Neural cell (in vitro differentiated cells): Measurements from ENCODE around the gene KRT74. TPM values are rescaled to one million over a fixed set of nuclear protein-coding genes. Genes with fewer than 3 reads are reported as not detected.

ENCODE experiments used
- H2AFZ ChIP-seq: fragments of 200-600, 300-800 bp; sonication (generic), shearing (Covaris generic); 2 replicates; pipeline ENCODE4 v1.6.0; 2014; ENCODE audit warnings: low read depth, mild to moderate bottlenecking, antibody characterized with exemption, low read length, moderate library complexity
- H3F3A ChIP-seq: fragments of 200-600 bp; shearing (Covaris generic); 2 replicates; pipeline ENCODE4 v1.6.1; 2016; ENCODE audit warnings: mild to moderate bottlenecking, moderate library complexity, mixed read lengths, antibody characterized with exemption, low read length; ENCODE audit not compliant: insufficient read depth, poor library complexity, severe bottlenecking
- H3K27ac ChIP-seq: fragments of 200-600, 300-800 bp; sonication (generic), shearing (Covaris generic); 2 replicates; pipeline ENCODE4 v1.5.1; 2014; ENCODE audit warnings: mild to moderate bottlenecking, low read length, moderate library complexity
- H3K27me3 ChIP-seq: fragments of 300-800, 200-600 bp; sonication (generic), shearing (Covaris generic); 2 replicates; pipeline ENCODE4 v1.6.0; 2014; ENCODE audit warnings: mild to moderate bottlenecking, low read depth, low read length, moderate library complexity; ENCODE audit not compliant: insufficient read depth
- H3K36me3 ChIP-seq: fragments of 300-800, 200-600 bp; sonication (generic), shearing (Covaris generic); 2 replicates; pipeline ENCODE4 v1.5.1; 2014; ENCODE audit warnings: mild to moderate bottlenecking, antibody characterized with exemption, low read length, moderate library complexity; ENCODE audit not compliant: insufficient read depth
- H3K4me2 ChIP-seq: fragments of 300-800, 200-600 bp; sonication (generic), shearing (Covaris generic); 2 replicates; pipeline ENCODE4 v1.6.0; 2014; ENCODE audit warnings: mild to moderate bottlenecking, low read length
- H3K4me3 ChIP-seq: fragments of 300-800, 200-600 bp; sonication (generic), shearing (Covaris generic); 2 replicates; pipeline ENCODE4 v1.5.1; 2014; ENCODE audit warnings: mild to moderate bottlenecking, low read length, moderate library complexity
- H3K79me2 ChIP-seq: fragments of 200-600 bp; shearing (Covaris generic); replicated peaks from 2 replicates; pipeline ENCODE4 v1.6.0; 2014; ENCODE audit warnings: mild to moderate bottlenecking, low read length, moderate library complexity; ENCODE audit not compliant: insufficient read depth
- H3K9ac ChIP-seq: fragments of 300-800, 200-600 bp; sonication (generic), shearing (Covaris generic); 2 replicates; pipeline ENCODE4 v1.6.1; 2016; ENCODE audit warnings: mild to moderate bottlenecking, low read length, mixed read lengths
- H3K9me2 ChIP-seq: fragments of 200-600 bp; shearing (Covaris generic); 2 replicates; pipeline ENCODE4 v1.6.1; 2016; ENCODE audit warnings: mild to moderate bottlenecking, low read length, mixed read lengths; ENCODE audit not compliant: insufficient read depth
- H3K9me3 ChIP-seq: fragments of 200-600, 300-800 bp; sonication (generic), shearing (Covaris generic); 2 replicates; pipeline ENCODE4 v1.6.1; 2016; ENCODE audit warnings: mild to moderate bottlenecking, mixed run types, low read length, moderate library complexity, mixed read lengths
- H4K20me1 ChIP-seq: fragments of 200-600 bp; shearing (Covaris generic); 2 replicates; pipeline ENCODE4 v1.6.1; 2016; ENCODE audit warnings: mild to moderate bottlenecking, mixed run types; ENCODE audit not compliant: insufficient read depth
- CTCF ChIP-seq: fragments of 450-650 bp; IDR thresholded peaks from 2 replicates; pipeline ENCODE4 v1.5.1; 2014; ENCODE audit warnings: antibody characterized with exemption, mild to moderate bottlenecking, moderate library complexity; ENCODE audit not compliant: poor library complexity, severe bottlenecking
- EP300 ChIP-seq: fragments of 450-650 bp; conservative IDR thresholded peaks from 2 replicates; pipeline ENCODE4 v1.6.1; 2014; ENCODE audit warnings: antibody characterized with exemption, mild to moderate bottlenecking, moderate library complexity; ENCODE audit not compliant: poor library complexity, severe bottlenecking
- EZH2 ChIP-seq: fragments of 200-600, 300-800 bp; shearing (Covaris generic), sonication (generic); IDR thresholded peaks from 2 replicates; pipeline ENCODE4 v1.6.1; 2014; ENCODE audit warnings: antibody characterized with exemption, low read length, borderline replicate concordance, mild to moderate bottlenecking; ENCODE audit not compliant: insufficient read depth, poor library complexity, severe bottlenecking
- MXI1 ChIP-seq: fragments of 450-650 bp; conservative IDR thresholded peaks from 2 replicates; pipeline ENCODE4 v1.6.1; 2014; ENCODE audit warnings: antibody characterized with exemption, mild to moderate bottlenecking; ENCODE audit not compliant: poor library complexity, severe bottlenecking
- POLR2AphosphoS5 ChIP-seq: IDR thresholded peaks from 2 replicates; pipeline ENCODE4 v1.6.1; 2012
- RAD21 ChIP-seq: fragments of 450-650 bp; conservative IDR thresholded peaks from 2 replicates; pipeline ENCODE4 v1.6.1; 2014; ENCODE audit warnings: antibody characterized with exemption, mild to moderate bottlenecking, moderate library complexity
- SMC3 ChIP-seq: fragments of 450-650 bp; conservative IDR thresholded peaks from 2 replicates; pipeline ENCODE4 v1.6.1; 2014; ENCODE audit warnings: antibody characterized with exemption, mild to moderate bottlenecking, moderate library complexity; ENCODE audit not compliant: poor library complexity
- TAF1 ChIP-seq: IDR thresholded peaks from 2 replicates; pipeline ENCODE4 v1.6.1; 2012; ENCODE audit warnings: low read depth
- polyA plus RNA-seq: library from polyadenylated mRNA; depleted of rRNA; stranded (reverse); fragments of >200 nt; gene quantifications from 2 replicates; pipeline ENCODE4 v1.2.3, GENCODE V29; 2014
- TF ChIP-seq, protein P1 (sequence below): IDR thresholded peaks from 2 replicates; pipeline ENCODE4 v1.6.1; 2012; ENCODE audit warnings: borderline replicate concordance

Gene KRT74
- polyA plus RNA-seq, 1 donor from 2014 or later: not detected

DNA sequence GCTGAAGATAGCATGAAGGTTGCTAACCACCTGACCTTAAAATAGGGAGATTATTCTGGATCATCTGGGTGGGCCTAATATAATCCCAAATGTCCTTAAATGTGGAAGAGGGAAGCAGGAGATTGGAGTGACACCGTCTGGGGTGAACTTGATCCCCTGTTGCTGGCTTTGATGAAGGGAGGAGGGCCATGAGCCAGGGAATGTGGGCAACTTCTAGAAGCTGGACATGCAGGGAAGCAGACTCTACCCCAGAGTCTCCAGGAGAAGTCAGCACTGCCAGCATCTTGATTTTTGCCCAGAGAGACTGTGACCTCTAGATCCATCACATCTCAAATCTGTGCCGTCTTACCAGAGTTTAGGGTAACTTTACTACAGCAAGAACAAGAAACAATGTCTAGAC lies 44.2 kb downstream of the KRT74 start:
- H3K27me3 ChIP-seq: no peaks in the 10 kb centered on the region
- no peaks in the 10 kb centered on the region for H3K36me3 ChIP-seq
- H3F3A ChIP-seq: no peaks in the 10 kb centered on the region
- no peak overlapping the region for H3K4me2 ChIP-seq
- no peak overlapping the region for H3K9ac ChIP-seq
- H3K9me3 ChIP-seq: no peaks in the 10 kb centered on the region
- TF ChIP-seq, protein P1, sequence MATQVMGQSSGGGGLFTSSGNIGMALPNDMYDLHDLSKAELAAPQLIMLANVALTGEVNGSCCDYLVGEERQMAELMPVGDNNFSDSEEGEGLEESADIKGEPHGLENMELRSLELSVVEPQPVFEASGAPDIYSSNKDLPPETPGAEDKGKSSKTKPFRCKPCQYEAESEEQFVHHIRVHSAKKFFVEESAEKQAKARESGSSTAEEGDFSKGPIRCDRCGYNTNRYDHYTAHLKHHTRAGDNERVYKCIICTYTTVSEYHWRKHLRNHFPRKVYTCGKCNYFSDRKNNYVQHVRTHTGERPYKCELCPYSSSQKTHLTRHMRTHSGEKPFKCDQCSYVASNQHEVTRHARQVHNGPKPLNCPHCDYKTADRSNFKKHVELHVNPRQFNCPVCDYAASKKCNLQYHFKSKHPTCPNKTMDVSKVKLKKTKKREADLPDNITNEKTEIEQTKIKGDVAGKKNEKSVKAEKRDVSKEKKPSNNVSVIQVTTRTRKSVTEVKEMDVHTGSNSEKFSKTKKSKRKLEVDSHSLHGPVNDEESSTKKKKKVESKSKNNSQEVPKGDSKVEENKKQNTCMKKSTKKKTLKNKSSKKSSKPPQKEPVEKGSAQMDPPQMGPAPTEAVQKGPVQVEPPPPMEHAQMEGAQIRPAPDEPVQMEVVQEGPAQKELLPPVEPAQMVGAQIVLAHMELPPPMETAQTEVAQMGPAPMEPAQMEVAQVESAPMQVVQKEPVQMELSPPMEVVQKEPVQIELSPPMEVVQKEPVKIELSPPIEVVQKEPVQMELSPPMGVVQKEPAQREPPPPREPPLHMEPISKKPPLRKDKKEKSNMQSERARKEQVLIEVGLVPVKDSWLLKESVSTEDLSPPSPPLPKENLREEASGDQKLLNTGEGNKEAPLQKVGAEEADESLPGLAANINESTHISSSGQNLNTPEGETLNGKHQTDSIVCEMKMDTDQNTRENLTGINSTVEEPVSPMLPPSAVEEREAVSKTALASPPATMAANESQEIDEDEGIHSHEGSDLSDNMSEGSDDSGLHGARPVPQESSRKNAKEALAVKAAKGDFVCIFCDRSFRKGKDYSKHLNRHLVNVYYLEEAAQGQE: no peak
- TF ChIP-seq MXI1 (no peak), EZH2 (no peak), TAF1 (no peak), RAD21 (no peak), SMC3 (no peak), EP300 (no peak), POLR2AphosphoS5 (no peak), CTCF (no peak)
- no peaks in the 10 kb centered on the region for H3K79me2 ChIP-seq
- H3K27ac ChIP-seq: no peak overlapping the region
- H2AFZ ChIP-seq: no peak overlapping the region
- H3K4me3 ChIP-seq: no peak overlapping the region
- H4K20me1 ChIP-seq: no peaks in the 10 kb centered on the region
- no peaks in the 10 kb centered on the region for H3K9me2 ChIP-seq

DNA sequence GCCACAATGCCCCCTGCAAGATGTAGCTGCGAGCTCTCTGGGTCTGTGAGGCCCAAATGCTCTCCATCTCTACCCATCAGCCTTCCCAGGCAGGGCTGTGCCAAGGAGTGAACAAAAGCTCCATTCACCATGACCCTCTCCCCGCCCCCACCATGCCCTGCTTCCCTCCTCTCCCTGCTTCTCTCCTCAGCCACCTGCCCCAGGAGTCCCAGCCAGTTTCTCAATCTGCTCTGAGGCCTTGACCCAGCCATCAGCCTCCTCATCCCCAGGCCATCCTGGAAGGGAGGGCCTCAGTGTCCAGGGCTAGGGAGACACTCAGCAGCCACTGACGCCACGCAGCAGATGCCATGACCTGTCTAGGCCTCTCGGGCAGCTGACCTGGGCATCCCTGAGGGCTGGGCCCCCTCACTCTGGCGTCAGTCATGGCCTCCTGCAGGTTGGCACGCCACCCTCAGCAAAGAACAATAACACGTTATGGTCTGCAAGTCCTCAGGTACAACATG lies 45.0 kb downstream of the KRT74 start:
- H3K4me3 ChIP-seq: no peak overlapping the region
- H3K36me3 ChIP-seq: no peaks in the 10 kb centered on the region
- H3K9me2 ChIP-seq: no peaks in the 10 kb centered on the region
- H3K79me2 ChIP-seq: no peaks in the 10 kb centered on the region
- no peaks in the 10 kb centered on the region for H3F3A ChIP-seq
- no peak overlapping the region for H3K27ac ChIP-seq
- no peak overlapping the region for H2AFZ ChIP-seq
- TF ChIP-seq SMC3: no peak
- no peak for TF ChIP-seq RAD21
- TF ChIP-seq MXI1: no peak
- TF ChIP-seq, protein P1: no peak
- no peak for TF ChIP-seq TAF1
- TF ChIP-seq CTCF: no peak
- no peak for TF ChIP-seq POLR2AphosphoS5
- no peak for TF ChIP-seq EZH2
- no peak for TF ChIP-seq EP300
- no peak overlapping the region for H3K9ac ChIP-seq
- no peaks in the 10 kb centered on the region for H4K20me1 ChIP-seq
- no peaks in the 10 kb centered on the region for H3K27me3 ChIP-seq
- no peak overlapping the region for H3K4me2 ChIP-seq
- H3K9me3 ChIP-seq: no peaks in the 10 kb centered on the region
